Cardiac fibroblast (primary cell): ENCODE results near the gene CIDEA.

ENCODE experiments used
- DNase-seq, 2 donors: peaks; one replicate each; pipeline versions ENCODE4 v3.0.0 to v3.0.0-alpha.2; 2010; ENCODE audit warnings: low read depth in 2 of 2
- H3K4me3 ChIP-seq, 2 donors: replicated peaks in 1 of 2; 1 replicate in 1 of 2; 2 replicates in 1 of 2; pipeline ENCODE4 v1.5.1; 2011; ENCODE audit warnings: low read depth in 2 of 2, low read length in 2 of 2, mild to moderate bottlenecking in 2 of 2, moderate library complexity in 1 of 2
- CTCF ChIP-seq: IDR thresholded peaks from one replicate; pipeline ENCODE4 v1.5.1; 2011; ENCODE audit warnings: low read depth, mild to moderate bottlenecking, low read length, inconsistent platforms

CIDEA gene

GRCh38 chr18:12304351-12305210, 50.4 kb downstream of the CIDEA start:
- DNase-seq, result no peak
- TF ChIP-seq CTCF, result no peak
- no peak overlapping the region for H3K4me3 ChIP-seq

- no peak for TF ChIP-seq CTCF
- H3K4me3 ChIP-seq, result no peak overlapping the region
- no peak for DNase-seq
Observed at GRCh38 chr18:12305211-12305610, 51.0 kb downstream of the CIDEA start.

- TF ChIP-seq CTCF, result no peak
- DNase-seq, result peak in 1 of 2 donors; percentile 42
- H3K4me3 ChIP-seq, result peak overlapping the region; percentile 3 to 72
Observed at GRCh38 chr18:12305930-12306629, 51.9 kb downstream of the CIDEA start.

- peak overlapping the region; percentile 51 to 72 for H3K4me3 ChIP-seq
- peak; percentile 75 to 77 for DNase-seq
- TF ChIP-seq CTCF, result no peak
Observed at GRCh38 chr18:12306752-12307700, 52.9 kb downstream of the CIDEA start.

GRCh38 chr18:12307701-12308385, 53.7 kb downstream of the CIDEA start, which contains the start of gene TUBB6:
TUBB6 (plus strand) TSS chr18:12308241; CDS start chr18:12308293, 52 bp downstream.
- TF ChIP-seq CTCF, result peak; percentile 11
- DNase-seq, result peak; percentile 82 to 91
- H3K4me3 ChIP-seq, result peak within 1 kb of the TSS; percentile 68 to 85
